HEK293T (cell line): ENCODE results near the gene ALOX5AP.

Experiments used
- CTCF ChIA-PET: fragments of 350-600 bp; formaldehyde crosslinking; extraction: SDS; loops from one replicate; lab custom pipeline; 2021; ENCODE audit warnings: antibody characterized with exemption, inconsistent platforms; lab: Yijun Ruan, JAX
- POLR2A ChIA-PET: fragments of 350-600 bp; formaldehyde crosslinking; extraction: SDS; loops from one replicate; lab custom pipeline; 2020; ENCODE audit warnings: antibody characterized with exemption, inconsistent platforms; lab: Yijun Ruan, JAX
- DNase-seq: peaks from one replicate; pipeline ENCODE4 v3.0.0; 2012; ENCODE audit warnings: mixed read lengths; ENCODE audit errors: extremely low spot score
- ARNT ChIP-seq: fragments of 450-650 bp; IDR thresholded peaks from 2 replicates; pipeline ENCODE4 v1.6.1; 2017; ENCODE audit warnings: mild to moderate bottlenecking
- BHLHE40 ChIP-seq: fragments of 450-650 bp; IDR thresholded peaks from 2 replicates; pipeline ENCODE4 v1.6.1; 2016; ENCODE audit warnings: mild to moderate bottlenecking, moderate library complexity, borderline replicate concordance
- CTBP1 ChIP-seq: fragments of 450-650 bp; IDR thresholded peaks from 2 replicates; pipeline ENCODE4 v1.6.1; 2016; ENCODE audit warnings: borderline replicate concordance
- ELF4 ChIP-seq: fragments of 450-650 bp; IDR thresholded peaks from 2 replicates; pipeline ENCODE4 v1.6.1; 2017; ENCODE audit warnings: antibody characterized with exemption
- FOXA1 ChIP-seq: fragments of 450-650 bp; IDR thresholded peaks from 2 replicates; pipeline ENCODE4 v1.6.1; 2016; ENCODE audit warnings: mild to moderate bottlenecking
- FOXK2 ChIP-seq: fragments of 450-650 bp; IDR thresholded peaks from 2 replicates; pipeline ENCODE4 v1.6.1; 2016; ENCODE audit warnings: mild to moderate bottlenecking
- FOXM1 ChIP-seq: fragments of 450-650 bp; IDR thresholded peaks from 2 replicates; pipeline ENCODE4 v1.6.1; 2017; ENCODE audit warnings: mild to moderate bottlenecking, borderline replicate concordance
- HDGF ChIP-seq: fragments of 450-650 bp; IDR thresholded peaks from 2 replicates; pipeline ENCODE4 v1.6.1; 2017; ENCODE audit warnings: antibody characterized with exemption, borderline replicate concordance
- L3MBTL2 ChIP-seq: fragments of 450-650 bp; conservative IDR thresholded peaks from 2 replicates; pipeline ENCODE4 v1.6.1; 2016; ENCODE audit warnings: mild to moderate bottlenecking
- LEF1 ChIP-seq: fragments of 450-650 bp; IDR thresholded peaks from 2 replicates; pipeline ENCODE4 v1.6.1; 2017; ENCODE audit warnings: mild to moderate bottlenecking, borderline replicate concordance
- NFRKB ChIP-seq: fragments of 450-650 bp; IDR thresholded peaks from 2 replicates; pipeline ENCODE4 v1.6.1; 2016; ENCODE audit warnings: mild to moderate bottlenecking, moderate library complexity
- PKNOX1 ChIP-seq: fragments of 450-650 bp; IDR thresholded peaks from 2 replicates; pipeline ENCODE4 v1.6.1; 2016
- SP1 ChIP-seq: fragments of 450-650 bp; IDR thresholded peaks from 2 replicates; pipeline ENCODE4 v1.6.1; 2017
- SUZ12 ChIP-seq: fragments of 450-650 bp; IDR thresholded peaks from 2 replicates; pipeline ENCODE4 v1.6.1; 2016; ENCODE audit warnings: mild to moderate bottlenecking
- TARDBP ChIP-seq: fragments of 450-650 bp; IDR thresholded peaks from 2 replicates; pipeline ENCODE4 v1.6.1; 2016
- ZNF384 ChIP-seq: fragments of 450-650 bp; IDR thresholded peaks from 2 replicates; pipeline ENCODE4 v1.6.1; 2016

The ALOX5AP gene

GRCh38 chr13:30787738-30788525, 52.6 kb downstream of the ALOX5AP start:
- ChIA-PET CTCF (no interaction called here), POLR2A (interaction anchor here (0.7 kb wide), 1 partner anchor 324 kb away, joined by 3 read pairs; no protein-coding TSS in a partner anchor)
- TF ChIP-seq SP1 (no peak), CTBP1 (no peak), FOXA1 (no peak), LEF1 (no peak), HDGF (no peak), NFRKB (no peak), BHLHE40 (no peak), FOXM1 (no peak), ELF4 (no peak), TARDBP (no peak), PKNOX1 (no peak), FOXK2 (no peak), ZNF384 (no peak), ARNT (no peak), SUZ12 (no peak), L3MBTL2 (no peak)
- no peak for DNase-seq

DNA sequence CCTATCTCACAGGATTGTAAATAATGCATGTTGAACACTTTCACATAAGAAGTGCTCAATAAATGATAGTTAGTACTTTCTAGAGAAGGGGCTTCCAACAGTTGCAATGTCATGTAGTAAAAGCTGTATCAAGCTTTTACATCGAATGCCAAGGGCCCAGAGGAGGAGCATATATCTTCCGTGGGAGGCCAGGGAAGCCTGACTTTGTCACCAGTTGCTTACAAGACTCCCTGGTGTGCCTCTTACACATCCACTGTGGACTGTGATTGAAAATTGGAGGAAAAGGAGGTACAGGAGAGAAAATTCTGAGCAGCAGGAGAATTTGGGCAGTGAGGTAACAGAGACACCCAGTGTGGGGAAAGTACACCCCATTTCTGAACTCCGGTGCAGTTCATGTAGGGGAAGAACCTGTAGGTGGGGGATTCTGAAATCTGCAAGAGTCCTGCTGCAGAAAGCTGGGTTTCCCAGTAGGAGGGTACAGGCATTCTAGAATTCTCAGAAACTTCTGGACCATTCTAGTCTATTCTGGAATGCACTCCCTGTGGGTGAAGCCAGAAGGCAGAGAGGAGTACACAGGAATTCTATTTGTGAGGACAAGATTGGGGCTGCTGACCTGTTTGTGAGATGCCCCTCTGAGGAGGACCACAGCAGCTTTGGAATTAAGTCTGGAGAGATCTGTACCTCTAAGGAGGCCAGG, 54.0 kb downstream of the ALOX5AP start:
- POLR2A ChIA-PET, result no interaction called here
- TF ChIP-seq ARNT (no peak), CTBP1 (no peak), HDGF (no peak), TARDBP (no peak), ELF4 (no peak), SUZ12 (no peak), NFRKB (no peak), FOXM1 (no peak)
- CTCF ChIA-PET, result no interaction called here
- DNase-seq, result no peak

- CTCF ChIA-PET, result no interaction called here
- POLR2A ChIA-PET, result no interaction called here
- TF ChIP-seq BHLHE40, result no peak
- TF ChIP-seq FOXA1, result no peak
- TF ChIP-seq NFRKB, result no peak
- TF ChIP-seq SP1, result no peak
- no peak for TF ChIP-seq ARNT
- TF ChIP-seq LEF1, result no peak
- TF ChIP-seq FOXK2, result no peak
- no peak for TF ChIP-seq ZNF384
- TF ChIP-seq L3MBTL2, result no peak
- no peak for TF ChIP-seq TARDBP
- TF ChIP-seq ELF4, result no peak
- no peak for TF ChIP-seq HDGF
- TF ChIP-seq PKNOX1, result no peak
- no peak for TF ChIP-seq SUZ12
- TF ChIP-seq CTBP1, result no peak
- TF ChIP-seq FOXM1, result no peak
- DNase-seq, result no peak
These were observed 55.2 kb downstream of the ALOX5AP start for GRCh38 chr13:30790592-30790991.

DNA sequence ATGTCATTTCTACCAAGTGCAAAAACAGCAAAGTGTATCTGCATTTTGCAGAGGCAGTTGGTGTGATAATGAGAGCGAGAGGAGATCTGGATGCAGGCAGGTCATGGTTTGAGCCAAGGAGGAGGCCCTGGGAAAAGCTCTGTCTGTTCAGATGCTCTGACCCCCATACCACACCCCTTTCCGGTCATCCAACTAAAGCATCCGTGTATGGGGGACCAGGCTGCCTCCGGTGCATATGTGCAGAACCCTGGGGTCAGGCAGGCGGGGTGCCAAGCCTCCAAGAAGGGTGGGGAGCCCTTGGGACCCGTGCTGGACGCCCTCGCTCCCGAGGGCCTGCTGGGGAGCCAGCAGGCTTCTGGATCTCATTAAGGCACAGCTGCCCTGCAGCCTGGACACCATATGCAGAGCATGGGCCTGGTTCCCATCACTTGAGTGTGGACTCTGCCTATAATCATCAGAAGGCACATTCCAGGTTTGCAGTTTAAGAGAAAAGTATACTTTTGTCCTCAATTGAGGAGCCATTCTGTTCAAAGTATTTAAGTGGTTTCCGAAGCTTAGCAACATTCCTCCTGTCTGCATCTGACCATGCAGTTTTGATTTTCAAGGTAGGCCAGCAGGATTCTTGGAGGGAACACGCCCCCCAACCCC, 56.1 kb downstream of the ALOX5AP start:
- ChIA-PET CTCF (interaction anchor here (0.7 to 1.5 kb wide), 3 partner anchors 11 to 659 kb away, joined by 3 to 4 read pairs (median 4); no protein-coding TSS in a partner anchor), POLR2A (interaction anchor here (1.3 kb wide), 1 partner anchor 174 kb away, joined by 6 read pairs; the partner anchor contains the start of gene USPL1)
- no peak for DNase-seq
- TF ChIP-seq HDGF (no peak), L3MBTL2 (no peak)

GRCh38 chr13:30792285-30793000, 57.1 kb downstream of the ALOX5AP start:
- ChIA-PET CTCF (interaction anchor here (0.7 to 1.5 kb wide), 5 partner anchors 12 to 660 kb away, joined by 3 to 4 read pairs (median 3); no protein-coding TSS in a partner anchor), POLR2A (interaction anchor here (0.5 to 1.3 kb wide), 2 partner anchors 64 to 175 kb away, joined by 3 to 6 read pairs; partner anchors contain the start of gene USPL1)
- no peak for TF ChIP-seq ZNF384
- no peak for TF ChIP-seq NFRKB
- TF ChIP-seq CTBP1, result no peak
- no peak for TF ChIP-seq SP1
- no peak for TF ChIP-seq L3MBTL2
- no peak for TF ChIP-seq FOXM1
- TF ChIP-seq ELF4, result no peak
- no peak for TF ChIP-seq ARNT
- no peak for TF ChIP-seq PKNOX1
- no peak for TF ChIP-seq HDGF
- TF ChIP-seq BHLHE40, result no peak
- no peak for TF ChIP-seq FOXA1
- no peak for TF ChIP-seq SUZ12
- TF ChIP-seq FOXK2, result no peak
- TF ChIP-seq LEF1, result no peak
- no peak for TF ChIP-seq TARDBP
- peak; percentile 60 for DNase-seq
